NCI-H146 treated with DMSO at 0.1 percent for 48 hours (cell line): ENCODE measurements around the gene SMAD3.

Experiments
- DNase-seq: peaks from one replicate; lab custom pipeline; 2025; ENCODE audit not compliant: unreplicated experiment; lab: John Stamatoyannopoulos, UW

SMAD3 gene

DNA sequence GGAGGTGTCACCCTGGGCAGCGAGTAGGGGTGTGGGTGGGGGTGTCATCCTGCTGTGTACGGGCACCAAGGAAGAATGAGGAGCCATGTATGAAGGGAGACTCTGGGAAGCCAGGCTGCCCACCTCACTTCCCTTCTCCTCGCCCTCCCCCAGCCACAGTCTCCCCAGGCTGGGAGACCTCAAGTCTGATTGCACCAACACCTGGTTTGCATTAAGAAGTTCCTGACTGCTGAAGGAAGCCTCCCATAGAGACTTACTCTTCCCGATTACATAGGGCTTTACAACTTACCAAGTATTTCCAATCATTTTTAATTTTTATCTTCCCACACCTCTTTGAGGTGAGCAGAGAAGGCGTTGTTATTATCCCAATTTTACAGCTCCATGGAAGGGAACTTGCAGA is 29.5 kb upstream of the SMAD3 start:
- DNase-seq: no peak

DNA sequence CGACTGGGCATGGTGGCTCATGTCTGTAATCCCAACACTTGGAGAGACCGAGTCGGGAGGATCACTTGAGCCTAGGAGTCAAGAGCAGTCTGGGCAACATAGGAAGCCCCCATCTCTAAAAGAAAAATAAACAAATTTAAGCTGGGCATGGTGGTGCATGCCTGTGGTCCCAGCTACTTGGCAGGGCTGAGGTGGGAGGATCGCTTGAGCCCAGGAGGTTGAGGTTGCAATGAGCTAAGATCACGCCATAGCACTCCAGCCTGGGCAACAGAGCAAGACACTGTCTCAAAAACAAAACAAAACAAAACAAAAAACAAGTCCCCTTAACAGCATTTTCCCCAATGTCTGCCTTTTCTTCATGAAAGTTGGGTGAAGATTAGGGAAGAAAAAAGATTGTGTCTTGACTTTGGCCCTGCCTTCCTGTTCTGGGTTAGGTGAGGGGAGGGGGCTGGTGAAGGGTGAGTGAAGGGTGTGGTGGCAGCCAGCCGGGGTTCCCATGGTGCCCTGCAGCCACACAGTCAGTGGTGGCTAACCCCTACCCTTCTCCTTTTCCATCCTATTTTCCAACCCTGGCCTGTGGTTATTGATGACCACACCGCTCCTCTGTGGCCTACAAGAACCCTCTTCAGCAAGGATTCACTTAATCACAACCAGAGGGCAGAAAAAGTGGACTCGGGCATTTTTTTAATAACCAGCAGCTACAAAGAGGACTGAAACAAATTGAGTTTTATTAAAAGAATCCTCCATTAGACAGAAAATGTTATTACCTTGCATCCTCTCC is 28.4 kb upstream of the SMAD3 start:
- no peak for DNase-seq

DNA sequence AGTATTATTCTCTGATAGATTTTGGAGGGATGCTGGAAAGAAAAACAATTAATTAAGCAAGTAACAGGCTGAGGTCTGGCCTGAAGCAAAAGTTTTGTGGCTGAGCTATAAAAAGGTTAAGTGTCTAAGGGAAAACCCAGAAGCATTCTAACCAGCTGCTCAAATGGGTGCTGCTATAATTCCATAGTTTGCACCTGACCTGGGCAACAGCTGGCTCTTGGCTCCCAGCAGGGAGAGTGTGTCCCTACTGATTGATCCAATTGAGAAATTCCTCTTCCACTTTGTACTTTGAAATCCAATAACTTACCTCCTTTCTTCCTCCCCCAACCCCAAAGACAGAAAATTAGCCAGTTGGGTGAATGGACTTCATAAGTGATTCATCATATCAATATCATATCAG is 27.7 kb upstream of the SMAD3 start:
- peak; percentile 1 for DNase-seq

DNA sequence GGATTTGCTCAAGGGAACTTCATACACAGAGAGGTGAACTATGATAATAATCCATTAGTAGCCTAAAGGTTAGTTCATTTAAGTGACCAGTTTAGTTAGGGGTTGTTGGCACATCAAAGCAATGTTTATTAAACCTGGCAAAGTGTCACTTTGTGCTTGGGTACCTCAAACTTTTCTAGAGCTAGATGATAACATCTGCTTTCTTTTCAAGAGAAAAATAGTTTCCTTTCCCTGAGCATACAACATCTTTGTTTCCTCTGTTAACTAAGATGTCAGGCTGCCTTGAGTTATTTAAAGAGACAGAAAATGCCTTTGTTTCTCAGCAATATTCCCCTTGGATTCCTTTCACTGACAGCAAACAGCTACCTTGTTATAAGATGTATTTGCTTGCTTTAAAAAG is 26.7 kb upstream of the SMAD3 start:
- no peak for DNase-seq

DNA sequence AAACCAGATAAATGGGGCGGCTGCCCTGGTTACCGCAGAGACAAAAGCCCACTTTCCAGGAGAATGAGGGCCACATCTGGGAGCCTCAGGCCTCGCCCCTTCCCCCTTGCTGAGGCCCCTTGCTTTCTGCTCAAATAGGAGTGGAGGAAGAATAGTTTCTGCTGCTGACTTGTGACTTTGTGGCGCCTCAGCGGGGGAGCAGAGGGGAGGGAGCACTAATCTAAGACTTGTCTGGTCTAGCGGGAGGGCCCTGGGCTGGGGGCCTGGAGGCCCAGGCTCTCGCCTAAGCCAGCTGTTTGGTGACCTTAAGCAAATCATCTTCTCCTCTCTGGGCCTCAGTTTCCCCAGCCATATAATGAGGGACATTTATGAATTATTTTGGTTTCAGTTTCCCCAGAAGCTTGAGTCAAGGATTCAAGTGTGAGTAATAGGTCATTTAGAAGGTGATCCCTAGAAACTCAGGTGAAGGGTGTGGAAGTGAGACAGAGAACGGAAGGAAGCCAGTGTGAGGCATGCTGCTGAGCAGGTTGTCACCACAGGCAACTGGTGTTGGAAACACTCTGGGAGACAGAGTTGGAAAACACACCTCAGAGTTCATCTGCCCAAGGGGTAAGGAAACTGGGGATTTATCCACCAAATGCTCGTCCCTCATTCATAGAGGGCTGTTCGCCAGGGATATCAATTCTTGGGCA is 25.9 kb upstream of the SMAD3 start:
- DNase-seq: no peak

DNA sequence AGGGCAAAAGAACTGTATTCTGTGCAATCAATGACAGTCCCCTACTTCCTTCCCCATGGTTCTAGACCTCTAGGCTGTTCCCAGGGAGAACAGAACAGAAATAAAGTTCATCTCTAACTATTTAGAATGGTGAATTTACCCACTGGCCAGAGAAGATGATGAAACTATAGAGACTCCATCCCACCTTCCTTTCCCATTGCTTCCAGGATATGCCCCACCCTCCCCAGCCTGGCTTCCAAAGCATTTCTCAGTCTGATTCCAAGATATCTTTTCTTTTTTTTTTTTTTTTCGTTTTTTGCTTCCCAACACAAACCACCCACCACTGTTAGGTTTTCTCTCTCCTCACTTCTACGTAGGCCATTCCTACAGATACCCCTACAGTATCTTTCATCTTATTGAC is 25.1 kb upstream of the SMAD3 start:
- DNase-seq: no peak

DNA sequence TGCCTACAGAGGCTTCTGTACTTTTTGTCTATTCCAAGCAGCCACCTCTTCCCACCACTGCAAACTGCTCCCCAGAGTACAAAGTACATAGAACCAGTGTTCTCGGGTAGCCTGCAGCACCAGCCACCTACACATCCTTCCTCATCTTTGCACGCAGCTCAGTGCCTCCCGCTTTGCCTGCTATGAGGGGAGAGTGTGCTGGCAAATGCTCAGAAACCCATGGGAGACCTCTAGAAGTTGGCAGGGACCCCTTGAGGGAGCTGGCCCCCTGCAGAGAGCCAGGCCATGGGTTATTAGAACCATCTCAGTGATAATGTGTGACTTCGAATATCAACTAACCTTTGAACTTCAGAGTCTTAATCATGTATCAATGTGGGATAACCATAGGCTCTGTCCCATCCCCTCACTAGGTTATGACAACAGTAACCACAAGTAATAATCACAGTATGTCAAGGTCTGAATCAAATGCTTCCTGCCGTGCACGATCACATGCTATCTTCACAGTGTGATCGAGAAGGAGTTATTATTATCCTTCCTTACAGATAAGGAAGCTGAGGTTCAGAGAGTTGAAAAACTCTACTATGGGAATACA is 22.8 kb upstream of the SMAD3 start:
- no peak for DNase-seq

DNA sequence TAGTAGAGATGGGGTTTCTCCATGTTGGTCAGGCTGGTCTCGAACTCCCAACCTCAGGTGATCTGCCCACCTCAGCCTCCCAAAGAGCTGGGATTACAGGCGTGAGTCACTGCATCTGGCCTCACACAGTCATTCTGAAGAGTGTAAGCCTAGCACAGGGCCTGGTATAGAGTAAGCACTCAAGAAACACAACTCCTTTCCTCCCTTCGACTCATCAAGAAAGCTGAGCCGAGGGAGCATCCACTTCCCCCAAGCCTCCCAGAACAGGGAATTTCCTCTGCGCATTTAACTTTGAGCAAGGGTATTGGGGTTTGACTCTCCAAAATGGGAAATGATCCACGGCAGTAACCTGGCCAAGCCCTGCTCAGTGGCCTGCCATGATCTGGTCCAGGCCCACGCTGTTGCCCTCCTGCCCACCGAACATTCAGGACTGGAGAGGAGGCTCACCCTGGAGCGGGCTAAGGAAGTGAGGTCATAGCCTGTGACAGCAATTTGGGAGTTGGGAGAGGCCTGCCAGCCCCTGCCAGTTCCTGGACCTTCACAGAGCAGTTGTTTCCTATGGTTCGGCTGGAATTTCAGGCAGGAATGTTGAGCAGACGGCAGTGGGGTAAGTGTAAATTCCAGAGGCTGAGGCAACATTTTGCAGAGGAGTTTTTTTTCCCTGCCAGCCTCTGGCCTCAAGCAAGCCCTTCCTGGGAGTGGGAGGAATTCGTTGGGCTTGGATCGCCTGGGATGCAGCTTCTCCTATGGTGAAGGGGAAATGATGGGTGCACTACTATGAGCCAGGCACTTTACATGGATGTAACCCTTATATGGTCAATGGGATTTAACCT is 21.2 kb upstream of the SMAD3 start:
- no peak for DNase-seq

DNA sequence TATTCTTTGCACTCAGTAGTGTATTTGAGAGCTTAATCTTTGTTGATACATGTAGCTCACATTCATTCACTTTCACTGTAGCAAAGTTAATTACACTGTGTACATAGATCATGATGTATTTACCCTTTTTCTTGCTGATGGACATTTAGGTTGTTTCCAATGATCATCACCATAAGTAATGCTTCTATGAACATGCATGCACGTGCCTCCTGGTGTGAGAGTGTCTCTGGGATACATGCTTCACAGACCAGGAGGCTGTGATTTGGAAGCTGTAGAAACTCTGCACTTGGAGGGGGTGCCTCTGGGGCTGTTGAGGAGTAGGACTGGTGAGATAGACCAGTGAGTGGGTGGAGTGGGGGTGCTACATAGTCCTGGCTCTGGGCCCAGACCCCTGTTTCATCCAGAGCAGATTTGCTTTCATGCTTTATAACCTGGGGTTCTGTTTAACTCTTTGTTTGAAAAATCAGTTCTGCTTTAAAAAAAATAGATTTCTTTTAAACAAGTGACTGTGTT is 18.2 kb upstream of the SMAD3 start:
- no peak for DNase-seq

DNA sequence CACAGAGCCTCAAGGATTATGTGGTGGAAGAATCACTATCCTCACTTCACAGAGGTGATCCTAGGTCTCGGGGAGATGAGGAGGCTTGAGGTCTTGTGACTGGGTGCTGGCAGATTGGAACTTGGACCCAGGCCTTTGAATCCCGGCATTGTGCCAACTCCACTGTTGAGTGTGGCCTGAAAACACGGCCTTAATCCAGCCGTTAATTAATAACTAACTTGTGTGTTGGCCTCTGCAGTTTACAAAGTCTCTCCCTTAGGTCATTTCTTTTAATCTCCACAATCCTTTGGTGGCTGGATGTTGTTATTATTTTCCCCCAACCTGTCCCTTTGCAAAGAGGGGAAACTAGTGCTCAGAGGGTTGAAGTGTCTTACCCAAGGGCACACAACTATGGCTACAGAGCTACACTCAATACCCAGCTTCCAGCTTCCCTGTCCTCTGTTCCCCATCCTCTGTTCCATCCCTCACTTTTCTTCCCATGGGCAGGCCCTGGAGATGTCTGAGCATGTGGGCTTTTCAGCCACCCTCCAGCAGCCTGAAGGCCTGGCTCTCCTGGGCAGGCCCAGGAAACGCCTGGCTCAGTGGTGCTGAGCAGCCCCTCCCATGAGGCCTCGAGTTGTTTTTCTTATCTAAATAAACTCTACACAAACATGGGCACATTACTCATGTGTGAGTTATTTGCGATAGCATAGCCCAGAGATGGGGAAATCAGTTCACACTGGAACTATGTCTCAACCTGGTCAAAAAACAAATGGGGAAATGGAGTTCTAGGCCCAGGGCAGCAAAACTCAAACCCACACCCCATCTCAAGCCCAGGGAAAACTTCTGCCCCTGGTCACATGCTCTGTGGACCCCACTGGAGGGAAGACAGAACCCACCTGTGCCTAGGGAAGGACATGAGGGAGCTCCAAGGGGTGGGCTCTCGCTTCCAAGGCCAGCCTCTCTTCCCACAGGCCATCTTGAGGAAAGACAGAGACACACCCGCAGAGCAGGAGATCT is 16.8 kb upstream of the SMAD3 start:
- DNase-seq: no peak

DNA sequence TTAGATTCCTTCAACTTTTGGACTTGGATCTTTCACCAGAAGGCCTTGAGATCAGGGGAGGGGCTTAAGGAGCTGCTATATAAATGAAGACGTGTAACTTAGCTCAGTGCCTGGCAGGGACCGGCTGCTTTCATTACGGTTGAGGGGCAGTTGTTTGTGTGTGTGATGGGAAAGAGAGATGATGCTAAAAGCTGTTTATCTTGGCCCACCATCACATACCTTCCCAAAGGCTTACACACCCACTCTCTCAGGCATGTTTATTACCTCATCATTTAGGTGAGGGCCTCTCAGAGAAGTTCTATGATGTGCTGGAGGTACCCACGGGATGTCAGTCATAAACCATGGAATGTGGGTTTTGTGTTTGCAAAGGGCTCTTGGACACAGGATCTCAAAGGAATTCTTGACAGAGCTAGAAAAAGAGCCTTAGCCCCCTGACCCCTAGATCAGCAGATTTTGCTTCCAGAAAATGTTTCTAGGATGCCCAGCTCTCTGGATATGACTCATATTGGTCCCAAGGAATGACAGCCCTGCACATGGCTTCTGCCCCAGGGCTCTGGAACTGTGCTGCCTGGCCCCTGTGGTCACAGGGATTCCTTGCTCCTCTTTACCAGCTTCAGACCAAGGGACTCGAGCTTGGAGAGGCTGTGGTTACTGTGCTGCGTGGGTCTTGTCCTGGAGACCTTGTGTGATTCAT is 15.9 kb upstream of the SMAD3 start:
- DNase-seq: no peak

DNA sequence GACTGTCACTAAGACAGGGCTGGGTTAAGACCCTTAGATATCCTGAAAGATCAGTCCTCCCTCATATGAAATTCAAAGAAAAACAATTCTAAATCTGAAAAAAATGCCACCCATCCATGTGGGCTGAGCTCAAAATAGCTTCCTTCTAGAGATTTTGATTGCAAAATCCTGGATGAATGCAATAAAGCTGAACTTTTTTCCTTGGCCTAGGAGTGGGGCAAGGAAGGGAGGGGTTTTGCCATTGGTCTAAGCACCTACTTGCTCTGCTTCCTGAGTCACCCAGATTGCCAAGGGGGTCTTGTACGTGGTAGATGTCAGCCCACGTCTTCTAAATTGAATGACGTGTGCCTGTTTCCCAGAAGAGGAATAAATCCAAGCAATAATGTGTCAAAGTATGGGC is 15.3 kb upstream of the SMAD3 start:
- no peak for DNase-seq

DNA sequence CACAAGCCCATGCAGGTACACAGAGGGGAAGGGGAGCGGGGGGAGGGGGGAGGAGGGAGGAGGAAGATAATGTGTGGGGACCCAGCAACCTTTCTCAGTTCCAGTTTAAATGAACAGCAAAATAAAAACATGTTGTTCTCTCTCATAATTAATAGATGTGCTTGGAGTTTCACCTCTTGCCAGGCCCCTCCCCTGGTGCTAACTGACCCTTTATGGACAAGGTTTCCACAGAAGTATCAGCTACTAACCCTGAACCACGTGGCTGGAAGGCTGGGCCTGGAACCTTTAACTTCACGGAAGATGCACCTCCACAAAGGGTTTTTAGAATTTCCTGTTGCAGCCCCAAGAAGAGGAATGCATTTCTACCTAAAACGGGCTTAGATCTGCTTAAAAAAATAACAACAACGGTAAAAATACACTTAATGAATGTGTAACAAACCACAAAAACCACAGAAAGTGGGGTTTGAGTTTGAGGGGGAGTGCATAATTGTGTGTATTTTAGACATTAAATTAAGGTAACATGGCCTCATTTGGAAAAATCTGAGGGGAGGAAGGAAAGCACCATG is 14.8 kb upstream of the SMAD3 start:
- DNase-seq: no peak

DNA sequence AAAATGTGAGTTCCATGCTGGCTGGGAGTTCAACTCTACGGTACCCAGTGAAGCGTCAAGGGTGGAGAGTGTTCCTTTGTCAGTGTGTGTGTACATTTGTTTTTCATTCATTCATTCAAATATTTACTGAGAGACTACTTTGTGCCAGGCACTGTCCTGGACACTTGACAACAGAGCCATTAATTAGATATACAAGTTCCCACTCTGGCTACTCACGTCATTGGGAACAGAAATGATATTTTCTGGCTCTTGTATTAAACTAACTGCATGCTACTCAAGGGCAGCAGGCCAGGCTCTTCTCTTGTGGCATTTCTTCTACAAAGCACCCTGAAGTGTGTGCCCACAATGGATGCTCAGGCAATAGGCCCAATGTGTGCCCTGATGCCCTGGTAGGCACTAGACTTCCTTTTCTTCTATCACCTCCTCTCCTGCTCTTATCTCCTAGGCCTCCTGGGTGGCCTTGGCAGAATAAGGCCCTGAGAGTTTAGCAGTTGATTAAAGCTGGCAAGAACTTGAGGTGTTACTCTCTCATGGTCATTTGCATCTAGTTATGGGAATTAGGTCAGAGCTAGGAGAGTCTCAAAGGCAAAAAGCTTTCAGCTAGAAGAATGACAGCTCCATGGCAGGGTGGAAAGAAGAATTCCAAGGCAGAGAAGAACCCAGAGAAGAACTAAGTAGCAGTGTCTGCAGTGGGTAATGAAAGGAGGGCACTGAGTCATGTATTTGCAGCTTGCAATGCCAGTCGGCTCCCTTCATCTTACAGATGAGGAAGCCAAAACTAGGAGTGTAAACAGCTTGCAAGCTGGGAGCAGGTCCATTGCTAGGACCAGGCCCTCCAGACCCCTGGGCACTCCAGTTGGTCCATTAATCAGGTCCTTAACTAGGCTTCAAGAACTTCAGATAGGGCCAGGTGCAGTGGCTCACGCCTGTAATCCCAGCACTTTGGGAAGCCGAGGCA is 14.0 kb upstream of the SMAD3 start:
- DNase-seq: no peak

DNA sequence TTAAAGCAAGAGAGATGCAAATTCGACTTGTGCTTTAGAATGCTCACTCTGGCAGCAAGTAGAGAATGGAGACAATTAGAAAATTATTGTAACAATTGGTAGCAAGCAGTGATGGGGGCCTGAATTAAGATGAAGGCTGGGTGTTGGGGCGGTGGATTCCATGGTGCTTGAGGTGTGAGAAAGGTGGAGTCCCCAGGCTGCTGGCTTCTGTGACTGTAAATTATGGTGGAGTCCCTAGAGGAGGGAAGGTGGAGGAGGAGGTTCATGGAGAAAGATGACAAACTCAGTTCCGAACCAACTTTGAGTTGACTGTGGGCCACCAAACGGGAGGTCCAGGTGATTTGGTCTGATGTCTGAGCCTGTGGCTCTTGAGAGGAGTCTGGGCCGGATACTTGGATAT is 10.7 kb upstream of the SMAD3 start:
- DNase-seq: no peak

DNA sequence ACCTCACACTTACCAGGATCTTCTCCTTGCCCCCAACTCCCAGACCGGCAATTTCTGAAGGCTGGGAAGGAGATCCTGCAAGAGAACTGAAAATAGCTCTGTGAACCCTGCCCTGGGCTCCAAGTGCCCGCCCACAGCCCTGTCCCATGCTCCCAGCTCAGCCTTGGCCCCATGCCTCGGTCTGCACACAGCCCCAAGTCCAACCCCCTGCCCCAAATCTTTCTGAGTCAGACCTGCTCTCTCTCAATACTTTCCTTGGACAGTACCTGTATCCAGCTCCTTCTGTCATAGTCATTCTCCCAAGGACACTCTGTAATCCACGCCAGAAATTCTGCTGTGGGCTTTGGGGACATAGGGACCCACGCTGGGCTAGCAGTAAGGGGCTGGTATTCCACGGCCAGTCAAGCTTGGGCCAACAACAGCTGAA is 6.3 kb upstream of the SMAD3 start:
- no peak for DNase-seq

DNA sequence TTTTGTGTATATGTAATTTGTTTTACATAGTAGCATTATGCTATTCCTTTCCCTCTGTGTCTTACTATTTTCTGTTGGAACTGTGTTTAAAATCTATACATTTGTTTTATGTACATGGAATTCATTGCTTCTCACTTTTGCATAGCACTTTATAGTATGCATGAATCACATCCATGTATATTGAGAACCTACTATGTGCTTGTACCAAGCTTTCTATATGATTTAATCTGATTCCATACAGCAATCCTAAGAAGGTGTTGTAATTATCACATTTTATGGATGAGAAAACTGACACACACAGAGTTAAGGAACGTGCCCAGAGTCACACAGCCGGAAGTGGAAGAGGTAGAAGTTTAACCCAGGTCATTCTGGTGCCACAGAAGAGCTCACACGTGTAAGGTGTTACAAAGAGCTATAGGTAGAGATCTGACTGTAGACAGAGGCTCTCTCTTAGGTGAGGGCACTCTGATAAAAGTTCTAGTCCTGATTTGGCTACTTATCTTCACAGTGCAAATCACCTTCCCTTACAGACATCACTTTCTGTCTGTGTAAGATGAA is 3.5 kb upstream of the SMAD3 start:
- no peak for DNase-seq
